Hepatocyte (in vitro differentiated cells): ENCODE results near the gene TADA1. TPM values are rescaled to one million over a fixed set of nuclear protein-coding genes. Genes with fewer than 3 reads are reported as not detected.

Source experiments
- DNase-seq: peaks from one replicate; pipeline ENCODE4 v3.0.0-alpha.2; 2016; ENCODE audit warnings: low spot score
- H2AFZ ChIP-seq: fragments of 200-600 bp; sonication (generic); 2 replicates; pipeline ENCODE4 v1.6.0; 2016; ENCODE audit warnings: antibody characterized with exemption, mild to moderate bottlenecking
- H3K27ac ChIP-seq: fragments of 200-600 bp; sonication (generic); 2 replicates; pipeline ENCODE4 v1.5.1; 2016; ENCODE audit warnings: mild to moderate bottlenecking
- H3K27me3 ChIP-seq: fragments of 200-600 bp; sonication (generic); 2 replicates; pipeline ENCODE4 v1.6.1; 2016
- H3K36me3 ChIP-seq: fragments of 200-600 bp; sonication (generic); replicated peaks from 2 replicates; pipeline ENCODE4 v1.5.1; 2016; ENCODE audit warnings: low read depth; ENCODE audit not compliant: insufficient read depth
- H3K4me1 ChIP-seq: fragments of 200-600 bp; sonication (generic); 2 replicates; pipeline ENCODE4 v1.5.1; 2016; ENCODE audit warnings: mild to moderate bottlenecking, moderate library complexity; ENCODE audit not compliant: insufficient read depth
- H3K4me2 ChIP-seq: fragments of 200-600 bp; sonication (generic); 2 replicates; pipeline ENCODE4 v1.6.0; 2016
- H3K4me3 ChIP-seq: fragments of 200-600 bp; sonication (generic); 2 replicates; pipeline ENCODE4 v1.5.1; 2016; ENCODE audit warnings: mild to moderate bottlenecking
- H3K79me2 ChIP-seq: fragments of 200-600 bp; sonication (generic); 2 replicates; pipeline ENCODE4 v1.6.0; 2017; ENCODE audit warnings: mild to moderate bottlenecking
- H3K9me2 ChIP-seq: fragments of 200-600 bp; sonication (generic); replicated peaks from 2 replicates; pipeline ENCODE4 v1.6.0; 2017; ENCODE audit warnings: mild to moderate bottlenecking; ENCODE audit not compliant: insufficient read depth
- H3K9me3 ChIP-seq: fragments of 200-600 bp; sonication (generic); 2 replicates; pipeline ENCODE4 v1.5.1; 2016; ENCODE audit warnings: low read depth, mild to moderate bottlenecking
- H4K20me1 ChIP-seq: fragments of 200-600 bp; sonication (generic); 2 replicates; pipeline ENCODE4 v1.6.0; 2016; ENCODE audit warnings: mild to moderate bottlenecking; ENCODE audit not compliant: insufficient read depth, poor library complexity, severe bottlenecking
- EZH2 ChIP-seq: fragments of 200-600 bp; sonication (generic); IDR thresholded peaks from 2 replicates; pipeline ENCODE4 v1.6.1; 2016; ENCODE audit warnings: antibody characterized with exemption, mild to moderate bottlenecking, borderline replicate concordance
- EZH2phosphoT487 ChIP-seq: fragments of 200-600 bp; sonication (generic); IDR thresholded peaks from one replicate; pipeline ENCODE4 v1.6.1; 2018; ENCODE audit warnings: antibody characterized with exemption, mild to moderate bottlenecking, low read depth, moderate library complexity; ENCODE audit not compliant: unreplicated experiment, severe bottlenecking
- WGBS: methylation state at CpG from one replicate; pipeline ENCODE4 v1.1.6; 2016; ENCODE audit warnings: low lambda C conversion rate; ENCODE audit errors: missing lambda C conversion rate; 5-methylcytosine and 5-hydroxymethylcytosine counted together
- polyA plus RNA-seq: library from polyadenylated mRNA; unstranded; fragments of >200 nt; fragmentation: Nextera tagmentation; extraction: Ambion mirVana; gene quantifications from 2 replicates; pipeline ENCODE4 v1.2.1, GENCODE V29; 2016
- total RNA-seq: library from RNA; depleted of rRNA; stranded (reverse); fragments of >200 nt; gene quantifications from 2 replicates; pipeline ENCODE4 v1.2.3, GENCODE V29; 2014
- TF ChIP-seq, protein P1 (sequence below): fragments of 200-600 bp; sonication (generic); IDR thresholded peaks from 2 replicates; pipeline ENCODE4 v1.5.1; 2016; ENCODE audit warnings: antibody characterized with exemption, mild to moderate bottlenecking; ENCODE audit not compliant: poor library complexity

TADA1 gene
- total and polyA plus RNA-seq, 2 experiments from 2014 or later: 13.4 to 21.4 TPM

DNA sequence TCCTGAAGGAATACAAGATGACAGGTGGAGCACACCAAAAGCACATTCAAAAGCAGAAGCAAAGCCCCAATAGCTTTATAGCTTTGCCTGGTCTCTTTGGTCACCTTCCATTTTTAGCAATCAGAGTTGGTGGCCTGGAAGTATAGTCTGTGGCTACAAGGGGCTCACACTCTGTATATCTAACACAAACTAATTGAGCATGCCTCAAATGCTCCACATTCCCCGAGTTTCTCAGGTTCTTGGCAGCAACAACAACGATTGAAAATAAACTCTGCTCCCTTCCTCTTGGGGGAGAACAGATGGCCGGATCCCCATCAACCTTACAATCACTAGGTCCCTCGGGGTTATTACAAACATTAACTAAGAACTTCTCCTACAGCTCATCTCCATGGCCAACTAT is 24.9 kb upstream of the TADA1 start:
- Histone ChIP-seq H3K27me3 (no peaks in the 10 kb centered on the region), H3K79me2 (no peaks in the 10 kb centered on the region), H3K4me2 (no peak overlapping the region), H3K9me3 (no peaks in the 10 kb centered on the region), H3K4me1 (no peaks in the 10 kb centered on the region), H3K36me3 (no peaks in the 10 kb centered on the region), H3K27ac (no peak overlapping the region), H3K9me2 (no peaks in the 10 kb centered on the region), H3K4me3 (no peak overlapping the region), H4K20me1 (no peaks in the 10 kb centered on the region), H2AFZ (no peak overlapping the region)
- no peak for DNase-seq
- 52% methylated on average over 4 of the region's 4 CpGs for WGBS
- TF ChIP-seq, protein P1, sequence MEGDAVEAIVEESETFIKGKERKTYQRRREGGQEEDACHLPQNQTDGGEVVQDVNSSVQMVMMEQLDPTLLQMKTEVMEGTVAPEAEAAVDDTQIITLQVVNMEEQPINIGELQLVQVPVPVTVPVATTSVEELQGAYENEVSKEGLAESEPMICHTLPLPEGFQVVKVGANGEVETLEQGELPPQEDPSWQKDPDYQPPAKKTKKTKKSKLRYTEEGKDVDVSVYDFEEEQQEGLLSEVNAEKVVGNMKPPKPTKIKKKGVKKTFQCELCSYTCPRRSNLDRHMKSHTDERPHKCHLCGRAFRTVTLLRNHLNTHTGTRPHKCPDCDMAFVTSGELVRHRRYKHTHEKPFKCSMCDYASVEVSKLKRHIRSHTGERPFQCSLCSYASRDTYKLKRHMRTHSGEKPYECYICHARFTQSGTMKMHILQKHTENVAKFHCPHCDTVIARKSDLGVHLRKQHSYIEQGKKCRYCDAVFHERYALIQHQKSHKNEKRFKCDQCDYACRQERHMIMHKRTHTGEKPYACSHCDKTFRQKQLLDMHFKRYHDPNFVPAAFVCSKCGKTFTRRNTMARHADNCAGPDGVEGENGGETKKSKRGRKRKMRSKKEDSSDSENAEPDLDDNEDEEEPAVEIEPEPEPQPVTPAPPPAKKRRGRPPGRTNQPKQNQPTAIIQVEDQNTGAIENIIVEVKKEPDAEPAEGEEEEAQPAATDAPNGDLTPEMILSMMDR: no peak
- TF ChIP-seq EZH2phosphoT487: no peak
- TF ChIP-seq EZH2: no peak

DNA sequence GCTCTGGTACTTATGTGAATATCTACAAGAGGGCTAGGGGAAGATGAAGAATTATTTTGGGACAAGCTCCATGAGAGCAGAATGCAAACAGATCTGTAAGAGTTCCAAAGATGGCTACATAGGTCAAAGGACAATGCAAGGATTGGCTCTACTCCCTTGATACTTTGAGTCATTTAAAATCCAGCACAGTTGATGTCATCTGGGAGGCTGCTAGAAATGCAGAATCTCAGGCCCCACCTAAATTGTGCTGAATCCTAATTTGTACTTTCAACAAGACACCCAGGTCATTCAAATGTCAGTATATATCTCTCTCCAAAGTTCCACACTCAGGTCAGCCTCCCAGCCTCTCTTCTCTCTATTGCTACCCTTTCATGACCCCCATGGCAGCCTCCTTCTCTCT is 23.7 kb upstream of the TADA1 start:
- no peaks in the 10 kb centered on the region for H3K36me3 ChIP-seq
- H3K27me3 ChIP-seq: peaks cover under 1% of the 10 kb centered on the region
- no peak overlapping the region for H3K27ac ChIP-seq
- DNase-seq: no peak
- H3K9me3 ChIP-seq: no peaks in the 10 kb centered on the region
- no peaks in the 10 kb centered on the region for H3K9me2 ChIP-seq
- H2AFZ ChIP-seq: no peak overlapping the region
- no peak overlapping the region for H3K4me3 ChIP-seq
- no peaks in the 10 kb centered on the region for H3K79me2 ChIP-seq
- no peak overlapping the region for H3K4me2 ChIP-seq
- TF ChIP-seq EZH2 (no peak), EZH2phosphoT487 (no peak)
- TF ChIP-seq, protein P1: no peak
- H4K20me1 ChIP-seq: no peaks in the 10 kb centered on the region
- H3K4me1 ChIP-seq: no peaks in the 10 kb centered on the region

GRCh38 chr1:166895766-166896165 is 19.7 kb upstream of the TADA1 start:
- Histone ChIP-seq H2AFZ (no peak overlapping the region), H3K4me1 (no peaks in the 10 kb centered on the region), H3K27me3 (peaks cover 14% of the 10 kb centered on the region), H3K4me2 (no peak overlapping the region), H3K9me3 (no peaks in the 10 kb centered on the region), H4K20me1 (no peaks in the 10 kb centered on the region), H3K27ac (no peak overlapping the region), H3K4me3 (no peak overlapping the region), H3K9me2 (no peaks in the 10 kb centered on the region), H3K36me3 (no peaks in the 10 kb centered on the region), H3K79me2 (no peaks in the 10 kb centered on the region)
- no peak for TF ChIP-seq EZH2phosphoT487
- no peak for TF ChIP-seq EZH2
- TF ChIP-seq, protein P1: no peak
- no peak for DNase-seq
- WGBS: 64% methylated on average over 4 of the region's 4 CpGs

DNA sequence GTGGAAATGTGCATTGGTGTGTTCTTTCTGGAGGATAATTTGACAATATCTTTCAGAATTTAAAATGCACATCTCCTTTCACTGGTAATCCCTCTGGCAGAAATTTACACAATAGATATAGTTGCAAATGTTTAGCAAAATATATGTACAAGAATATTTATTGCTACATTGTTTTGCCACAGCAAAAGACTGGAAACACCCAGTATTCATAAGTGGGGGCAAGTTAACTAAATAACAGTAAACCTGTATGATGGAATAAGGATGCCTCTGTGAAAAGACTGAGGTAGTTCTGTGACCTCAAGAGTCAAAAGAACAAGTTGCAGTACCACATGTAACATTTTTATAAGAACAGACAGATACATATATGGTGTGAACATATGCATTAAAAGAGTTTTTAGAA is 13.7 kb upstream of the TADA1 start:
- TF ChIP-seq, protein P1: no peak
- H3K4me2 ChIP-seq: no peak overlapping the region
- DNase-seq: no peak
- H3K27me3 ChIP-seq: peaks cover 29% of the 10 kb centered on the region
- H3K4me1 ChIP-seq: no peaks in the 10 kb centered on the region
- no peak overlapping the region for H3K27ac ChIP-seq
- H3K9me3 ChIP-seq: no peaks in the 10 kb centered on the region
- no peak overlapping the region for H3K4me3 ChIP-seq
- no peak overlapping the region for H2AFZ ChIP-seq
- H3K79me2 ChIP-seq: no peaks in the 10 kb centered on the region
- no peaks in the 10 kb centered on the region for H3K9me2 ChIP-seq
- H3K36me3 ChIP-seq: no peaks in the 10 kb centered on the region
- H4K20me1 ChIP-seq: no peaks in the 10 kb centered on the region
